HUES64 (cell line): ENCODE results near the gene METTL16.

Source experiments
- H3K27ac ChIP-seq: 2 replicates; pipeline ENCODE4 v1.7.0; 2013; ENCODE audit warnings: low read depth, low read length, inconsistent platforms
- H3K27me3 ChIP-seq: 2 replicates; pipeline ENCODE4 v1.6.1; 2013; ENCODE audit warnings: mild to moderate bottlenecking, low read length; ENCODE audit not compliant: insufficient read depth
- H3K36me3 ChIP-seq: 2 replicates; pipeline ENCODE4 v1.6.1; 2013; ENCODE audit warnings: mild to moderate bottlenecking, low read length; ENCODE audit not compliant: insufficient read depth
- H3K4me1 ChIP-seq: 2 replicates; pipeline ENCODE4 v1.6.1; 2013; ENCODE audit warnings: mild to moderate bottlenecking, low read length, moderate library complexity; ENCODE audit not compliant: insufficient read depth
- H3K4me3 ChIP-seq: 2 replicates; pipeline ENCODE4 v1.5.1; 2013; ENCODE audit warnings: mild to moderate bottlenecking, low read length, moderate library complexity
- H3K9ac ChIP-seq: 2 replicates; pipeline ENCODE4 v1.6.1; 2013; ENCODE audit warnings: mild to moderate bottlenecking, low read depth, low read length
- H3K9me3 ChIP-seq: 2 replicates; pipeline ENCODE4 v1.6.1; 2013; ENCODE audit warnings: low read depth, low read length; ENCODE audit not compliant: insufficient read depth
- WGBS: fragments of 150-250, 120-280 bp; methylation state at CpG from one replicate; pipeline ENCODE4 v1.1.7; 2013; ENCODE audit warnings: missing lambda C conversion rate; 5-methylcytosine and 5-hydroxymethylcytosine counted together

METTL16 gene

GRCh38 chr17:2393174-2393953 lies 118.3 kb downstream of the METTL16 start:
- H3K4me3 ChIP-seq = peak overlapping the region; percentile 76
- peak overlapping the region; percentile 94 for H3K27ac ChIP-seq
- peaks cover 39% of the 10 kb centered on the region for H3K4me1 ChIP-seq
- H3K27me3 ChIP-seq = no peaks in the 10 kb centered on the region
- under 1% methylated on average over 92 of the region's 99 CpGs for WGBS
- H3K9ac ChIP-seq = peak overlapping the region; percentile 87
- no peaks in the 10 kb centered on the region for H3K9me3 ChIP-seq
- no peaks in the 10 kb centered on the region for H3K36me3 ChIP-seq

- H3K9me3 ChIP-seq = no peaks in the 10 kb centered on the region
- WGBS = 3% methylated on average over 80 of the region's 83 CpGs
- no peaks in the 10 kb centered on the region for H3K36me3 ChIP-seq
- H3K9ac ChIP-seq = peak overlapping the region; percentile 79
- no peaks in the 10 kb centered on the region for H3K27me3 ChIP-seq
- peak overlapping the region; percentile 94 for H3K27ac ChIP-seq
- peak overlapping the region; percentile 76 for H3K4me3 ChIP-seq
- H3K4me1 ChIP-seq = peaks cover 31% of the 10 kb centered on the region
Measured at GRCh38 chr17:2392252-2393173, 119.2 kb downstream of the METTL16 start.

GRCh38 chr17:2391597-2392251 lies 120.0 kb downstream of the METTL16 start:
- Histone ChIP-seq H3K36me3 (peaks cover 7% of the 10 kb centered on the region; the same call in 1 of the 2 replicates), H3K9ac (peak overlapping the region; percentile 79), H3K9me3 (no peaks in the 10 kb centered on the region), H3K27ac (no peak overlapping the region; the same call in 1 of the 2 replicates), H3K27me3 (no peaks in the 10 kb centered on the region), H3K4me3 (peak overlapping the region; percentile 76), H3K4me1 (peaks cover 24% of the 10 kb centered on the region)
- WGBS = 88% methylated on average over 18 of the region's 18 CpGs

GRCh38 chr17:2390199-2390836 lies 121.4 kb downstream of the METTL16 start:
- 93% methylated on average over 12 of the region's 12 CpGs for WGBS
- H3K36me3 ChIP-seq = peaks cover 7% of the 10 kb centered on the region
- H3K9me3 ChIP-seq = no peaks in the 10 kb centered on the region
- H3K4me3 ChIP-seq = no peak overlapping the region
- H3K27ac ChIP-seq = no peak overlapping the region
- H3K9ac ChIP-seq = no peak overlapping the region
- peaks cover 18% of the 10 kb centered on the region; the same call in 1 of the 2 replicates for H3K4me1 ChIP-seq
- no peaks in the 10 kb centered on the region for H3K27me3 ChIP-seq

GRCh38 chr17:2388683-2389055 lies 123.0 kb downstream of the METTL16 start:
- Histone ChIP-seq H3K27me3 (no peaks in the 10 kb centered on the region), H3K27ac (no peak overlapping the region), H3K4me3 (no peak overlapping the region), H3K4me1 (peaks cover 16% of the 10 kb centered on the region; the same call in 1 of the 2 replicates), H3K9me3 (no peaks in the 10 kb centered on the region), H3K36me3 (peaks cover 7% of the 10 kb centered on the region), H3K9ac (no peak overlapping the region)
- 90% methylated on average over 15 of the region's 15 CpGs for WGBS

- Histone ChIP-seq H3K27ac (no peak overlapping the region), H3K9me3 (no peaks in the 10 kb centered on the region), H3K4me1 (peaks cover 16% of the 10 kb centered on the region; the same call in 1 of the 2 replicates), H3K4me3 (no peak overlapping the region), H3K36me3 (peaks cover 7% of the 10 kb centered on the region), H3K27me3 (no peaks in the 10 kb centered on the region), H3K9ac (no peak overlapping the region)
- 88% methylated on average over 21 of the region's 21 CpGs for WGBS
Measured at GRCh38 chr17:2388020-2388682, 123.5 kb downstream of the METTL16 start.

- Histone ChIP-seq H3K4me1 (peaks cover 16% of the 10 kb centered on the region; the same call in 1 of the 2 replicates), H3K9me3 (no peaks in the 10 kb centered on the region), H3K27me3 (no peaks in the 10 kb centered on the region), H3K4me3 (no peak overlapping the region), H3K36me3 (peaks cover 7% of the 10 kb centered on the region), H3K9ac (no peak overlapping the region), H3K27ac (no peak overlapping the region)
- WGBS = 94% methylated on average over 41 of the region's 41 CpGs
Measured at GRCh38 chr17:2387086-2388019, 124.3 kb downstream of the METTL16 start.

- 91% methylated on average over 22 of the region's 22 CpGs for WGBS
- no peak overlapping the region for H3K4me3 ChIP-seq
- H3K9ac ChIP-seq = no peak overlapping the region
Measured at GRCh38 chr17:2386400-2387085, 125.1 kb downstream of the METTL16 start.

More at GRCh38 chr17:2386400-2387085, 125.1 kb downstream of the METTL16 start:
- Histone ChIP-seq H3K27ac (no peak overlapping the region; the same call in 1 of the 2 replicates), H3K36me3 (peaks cover 7% of the 10 kb centered on the region), H3K27me3 (no peaks in the 10 kb centered on the region), H3K4me1 (peaks cover 9% of the 10 kb centered on the region; the same call in 1 of the 2 replicates), H3K9me3 (no peaks in the 10 kb centered on the region)
